ENCODE data around the gene NPIPA7.
"Not testable (repeated sequence)": the region's sequence is repeated elsewhere in the genome, so short reads cannot be mapped to it uniquely, and the experiment has no call there.

DNA sequence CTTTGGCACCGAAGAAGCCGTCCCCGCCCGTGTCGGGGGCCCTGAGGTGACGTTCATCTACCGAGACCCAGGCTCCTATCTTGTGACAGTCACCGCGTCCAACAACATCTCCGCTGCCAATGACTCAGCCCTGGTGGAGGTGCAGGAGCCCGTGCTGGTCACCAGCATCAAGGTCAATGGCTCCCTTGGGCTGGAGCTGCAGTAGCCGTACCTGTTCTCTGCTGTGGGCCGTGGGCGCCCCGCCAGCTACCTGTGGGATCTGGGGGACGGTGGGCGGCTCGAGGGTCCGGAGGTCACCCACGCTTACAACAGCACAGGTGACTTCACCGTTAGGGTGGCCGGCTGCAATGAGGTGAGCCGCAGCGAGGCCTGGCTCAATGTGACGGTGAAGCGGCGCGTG lies 14.2 kb upstream of the NPIPA7 start:
- TF ChIP-seq JUND (IDR thresholded peaks at IDR 0.05); ZBTB33 (IDR thresholded peaks at IDR 0.05); REST (IDR thresholded peaks at IDR 0.05); FOXA1 (IDR thresholded peaks at IDR 0.05); HNF4G (IDR thresholded peaks at IDR 0.05); TAF1 (conservative IDR thresholded peaks at IDR 0.05); GABPA (IDR thresholded peaks at IDR 0.05 in 1 of 2, conservative IDR thresholded peaks at IDR 0.05 in 1 of 2); EGR1 (IDR thresholded peaks at IDR 0.05; ENCODE audit: low read depth in 2 of 2); SP1 (IDR thresholded peaks at IDR 0.05); RAD21 (IDR thresholded peaks at IDR 0.05); FOXA2 (IDR thresholded peaks at IDR 0.05); RXRA (IDR thresholded peaks at IDR 0.05): not testable (repeated sequence)
- TF ChIP-seq, protein P1, sequence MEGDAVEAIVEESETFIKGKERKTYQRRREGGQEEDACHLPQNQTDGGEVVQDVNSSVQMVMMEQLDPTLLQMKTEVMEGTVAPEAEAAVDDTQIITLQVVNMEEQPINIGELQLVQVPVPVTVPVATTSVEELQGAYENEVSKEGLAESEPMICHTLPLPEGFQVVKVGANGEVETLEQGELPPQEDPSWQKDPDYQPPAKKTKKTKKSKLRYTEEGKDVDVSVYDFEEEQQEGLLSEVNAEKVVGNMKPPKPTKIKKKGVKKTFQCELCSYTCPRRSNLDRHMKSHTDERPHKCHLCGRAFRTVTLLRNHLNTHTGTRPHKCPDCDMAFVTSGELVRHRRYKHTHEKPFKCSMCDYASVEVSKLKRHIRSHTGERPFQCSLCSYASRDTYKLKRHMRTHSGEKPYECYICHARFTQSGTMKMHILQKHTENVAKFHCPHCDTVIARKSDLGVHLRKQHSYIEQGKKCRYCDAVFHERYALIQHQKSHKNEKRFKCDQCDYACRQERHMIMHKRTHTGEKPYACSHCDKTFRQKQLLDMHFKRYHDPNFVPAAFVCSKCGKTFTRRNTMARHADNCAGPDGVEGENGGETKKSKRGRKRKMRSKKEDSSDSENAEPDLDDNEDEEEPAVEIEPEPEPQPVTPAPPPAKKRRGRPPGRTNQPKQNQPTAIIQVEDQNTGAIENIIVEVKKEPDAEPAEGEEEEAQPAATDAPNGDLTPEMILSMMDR (IDR thresholded peaks at IDR 0.05; ENCODE audit: low read depth, low read length, missing input control): not testable (repeated sequence)
- TF ChIP-seq, protein P2, sequence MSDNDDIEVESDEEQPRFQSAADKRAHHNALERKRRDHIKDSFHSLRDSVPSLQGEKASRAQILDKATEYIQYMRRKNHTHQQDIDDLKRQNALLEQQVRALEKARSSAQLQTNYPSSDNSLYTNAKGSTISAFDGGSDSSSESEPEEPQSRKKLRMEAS (IDR thresholded peaks at IDR 0.05): not testable (repeated sequence)
